ENCODE data around the gene ENO1.
A peak's percentile ranks its signal among the peaks of the same experiment; 100 is the strongest.

DNA sequence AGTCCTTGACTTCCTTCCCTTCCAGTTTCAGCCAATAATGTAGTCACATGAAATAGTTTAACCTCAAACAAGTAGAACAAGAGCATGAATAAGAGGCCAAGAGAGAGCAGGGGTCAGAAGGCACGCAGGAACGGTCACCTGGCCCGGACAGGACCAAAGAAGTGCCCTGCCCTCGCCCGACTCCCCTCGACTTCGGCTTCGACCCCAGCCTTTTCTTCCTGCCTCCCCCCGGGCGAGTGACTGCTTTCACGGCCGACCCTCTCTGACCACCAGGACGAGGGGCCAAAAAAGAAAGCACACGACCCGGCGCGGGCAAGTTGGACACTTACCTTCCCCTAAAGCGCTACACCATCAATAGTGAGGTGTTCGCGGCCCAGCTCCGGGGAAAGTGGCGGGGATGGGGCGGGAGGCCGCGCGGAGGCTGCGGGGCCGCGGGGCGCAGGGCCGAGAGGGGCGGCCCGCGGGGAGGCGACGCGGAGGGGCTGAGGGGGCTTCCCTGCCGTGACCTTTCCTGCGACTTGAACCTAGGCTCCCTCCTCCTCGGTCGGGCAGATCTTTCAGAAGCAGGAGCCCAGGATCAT lies 61.6 kb downstream of the ENO1 start:
- TF ChIP-seq CTCF (IDR thresholded peaks at IDR 0.05) (no peak), POLR2A (IDR thresholded peaks at IDR 0.05) (peak in 1 of 4 donors; percentile 20)

Measured in upper lobe of left lung (tissue), 4 donors.